Measurements from ENCODE around the gene ADCY4. TPM values are rescaled to one million over a fixed set of nuclear protein-coding genes. Genes with fewer than 3 reads are reported as not detected.

ADCY4 gene
- total and polyA plus RNA-seq, 10 of the 15 experiments (the other 5 are each of a cell fraction or from before 2014, with no cell fraction given) = 0.05 to 0.87 (median 0.21) TPM; not detected in 1

DNA sequence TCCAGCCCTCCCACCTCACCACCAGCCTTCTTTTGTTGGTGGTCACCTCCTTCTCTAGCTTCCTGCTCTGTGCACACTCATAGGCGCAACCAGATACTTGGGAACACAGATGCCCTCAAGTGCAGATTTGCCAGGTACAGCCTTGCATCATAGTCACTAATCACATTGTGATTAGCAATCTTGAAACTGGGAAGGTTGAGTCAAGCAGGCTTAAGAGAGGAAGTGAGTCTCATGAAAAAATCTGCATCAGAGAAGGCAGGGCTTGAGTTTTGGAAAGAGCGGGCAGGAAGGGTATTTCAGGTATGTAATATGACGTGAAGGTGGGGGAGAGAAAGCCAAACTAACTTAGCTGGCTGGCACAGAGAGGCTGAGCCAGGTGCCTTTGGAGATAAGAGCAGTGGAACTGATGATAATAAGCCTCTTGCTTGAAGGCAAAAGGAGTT is 60.7 kb downstream of the ADCY4 start:
- DNase-seq (ENCODE audit: low read depth, low spot score) (peak; percentile 93), FAIRE-seq (peak; percentile 69), ATAC-seq (peak; percentile 58)
- peak overlapping the region; percentile 64 for H3K27ac ChIP-seq (ENCODE audit: control insufficient read depth, insufficient read depth)
- in situ Hi-C loops (cut with MboI) (no loop called here), intact Hi-C loops (cut with micrococcal nuclease; ENCODE audit: unreplicated experiment) (loop anchor here (1.0 kb wide), 1 partner anchor 31 kb away; no protein-coding TSS in a partner anchor)
- 0% methylated on average over 3 of the region's 3 CpGs for WGBS (ENCODE audit: insufficient coverage, insufficient replicate concordance, low lambda C conversion rate, missing lambda C conversion rate)
- peaks cover 49% of the 10 kb centered on the region for H3K4me1 ChIP-seq (ENCODE audit: control insufficient read depth, insufficient read depth, low read length)
- ChIA-PET SMC1A (ENCODE audit: uncharacterized antibody, unreplicated experiment) (interaction anchor here (0.7 to 11.8 kb wide), 11 partner anchors 11 to 193 kb away, joined by 3 to 141 read pairs (median 3); partner anchors contain the start of genes DCAF11, DHRS1, NOP9 and TINF2), CTCF (interaction anchor here (1.1 to 17.1 kb wide), 8 partner anchors 8 to 157 kb away, joined by 3 to 269 read pairs (median 8); partner anchors contain the start of genes CIDEB, DHRS1, IRF9 and NOP9), POLR2A (interaction anchor here (0.7 to 10.9 kb wide), 13 partner anchors 9 to 1508 kb away, joined by 3 to 171 read pairs (median 5); partner anchors contain the start of genes DHRS1, NOP9 and TINF2), RAD21 (ENCODE audit: unreplicated experiment) (interaction anchor here (1.1 to 5.6 kb wide), 8 partner anchors 11 to 159 kb away, joined by 3 to 59 read pairs (median 6); partner anchors contain the start of genes CIDEB, DCAF11, MDP1 and NRL)
- no peaks in the 10 kb centered on the region for H4K20me1 ChIP-seq (ENCODE audit: control insufficient read depth, insufficient read depth)
- H3K4me3 ChIP-seq = peak overlapping the region; percentile 35; the same call in 1 of the 2 replicates
- H3K27me3 ChIP-seq (replicated peaks in 1 of 2; ENCODE audit: control insufficient read depth in 2 of 2, insufficient read depth in 2 of 2, low read length in 1 of 2) = no peaks in the 10 kb centered on the region
- BruUV-seq (replicated peaks) = no TSS peak
- H3K36me3 ChIP-seq (ENCODE audit: control insufficient read depth in 2 of 2, insufficient read depth in 2 of 2, low read length in 1 of 2) = peaks cover 0 to 7% of the 10 kb centered on the region in 2 experiments; a peak in 1 of 4 replicates
- H3K9me3 ChIP-seq (replicated peaks; ENCODE audit: control insufficient read depth, insufficient read depth, low read length) = no peaks in the 10 kb centered on the region; the same call in 2 of the 3 replicates
- peaks cover 14% of the 10 kb centered on the region for H3K79me2 ChIP-seq (ENCODE audit: control insufficient read depth, insufficient read depth, low read length)
- peak overlapping the region; percentile 31; the same call in 1 of the 2 replicates for H3K9ac ChIP-seq (ENCODE audit: control insufficient read depth, insufficient read depth, low read length)
- peak overlapping the region; percentile 78 for H2AFZ ChIP-seq (ENCODE audit: control insufficient read depth, low read depth, low read length)
- peak overlapping the region; percentile 64 for H3K4me2 ChIP-seq (ENCODE audit: control insufficient read depth, insufficient read depth)
- peak in 1 of 2 experiments; percentile 88; a peak in 2 of 4 replicates for TF ChIP-seq ETV6 (conservative IDR thresholded peaks at IDR 0.05 in 1 of 2, IDR thresholded peaks at IDR 0.05 in 1 of 2; ENCODE audit: borderline replicate concordance in 1 of 2, low read depth in 1 of 2)
- no peak for TF ChIP-seq LARP7 (IDR thresholded peaks at IDR 0.05)
- TF ChIP-seq SPI1 (IDR thresholded peaks at IDR 0.05; ENCODE audit: borderline replicate concordance, insufficient read depth, low read depth, low read length) = peak; percentile 99
- TF ChIP-seq ZSCAN29 (IDR thresholded peaks at IDR 0.05) = no peak
- no peak for TF ChIP-seq STAT3 (IDR thresholded peaks at IDR 0.05; ENCODE audit: low read depth, low read length)
- TF ChIP-seq, protein P1, sequence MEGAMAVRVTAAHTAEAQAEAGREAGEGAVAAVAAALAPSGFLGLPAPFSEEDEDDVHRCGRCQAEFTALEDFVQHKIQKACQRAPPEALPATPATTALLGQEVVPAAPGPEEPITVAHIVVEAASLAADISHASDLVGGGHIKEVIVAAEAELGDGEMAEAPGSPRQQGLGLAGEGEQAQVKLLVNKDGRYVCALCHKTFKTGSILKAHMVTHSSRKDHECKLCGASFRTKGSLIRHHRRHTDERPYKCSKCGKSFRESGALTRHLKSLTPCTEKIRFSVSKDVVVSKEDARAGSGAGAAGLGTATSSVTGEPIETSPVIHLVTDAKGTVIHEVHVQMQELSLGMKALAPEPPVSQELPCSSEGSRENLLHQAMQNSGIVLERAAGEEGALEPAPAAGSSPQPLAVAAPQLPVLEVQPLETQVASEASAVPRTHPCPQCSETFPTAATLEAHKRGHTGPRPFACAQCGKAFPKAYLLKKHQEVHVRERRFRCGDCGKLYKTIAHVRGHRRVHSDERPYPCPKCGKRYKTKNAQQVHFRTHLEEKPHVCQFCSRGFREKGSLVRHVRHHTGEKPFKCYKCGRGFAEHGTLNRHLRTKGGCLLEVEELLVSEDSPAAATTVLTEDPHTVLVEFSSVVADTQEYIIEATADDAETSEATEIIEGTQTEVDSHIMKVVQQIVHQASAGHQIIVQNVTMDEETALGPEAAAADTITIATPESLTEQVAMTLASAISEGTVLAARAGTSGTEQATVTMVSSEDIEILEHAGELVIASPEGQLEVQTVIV (IDR thresholded peaks at IDR 0.05; ENCODE audit: borderline replicate concordance, partially characterized antibody) = no peak
- TF ChIP-seq, protein P2, sequence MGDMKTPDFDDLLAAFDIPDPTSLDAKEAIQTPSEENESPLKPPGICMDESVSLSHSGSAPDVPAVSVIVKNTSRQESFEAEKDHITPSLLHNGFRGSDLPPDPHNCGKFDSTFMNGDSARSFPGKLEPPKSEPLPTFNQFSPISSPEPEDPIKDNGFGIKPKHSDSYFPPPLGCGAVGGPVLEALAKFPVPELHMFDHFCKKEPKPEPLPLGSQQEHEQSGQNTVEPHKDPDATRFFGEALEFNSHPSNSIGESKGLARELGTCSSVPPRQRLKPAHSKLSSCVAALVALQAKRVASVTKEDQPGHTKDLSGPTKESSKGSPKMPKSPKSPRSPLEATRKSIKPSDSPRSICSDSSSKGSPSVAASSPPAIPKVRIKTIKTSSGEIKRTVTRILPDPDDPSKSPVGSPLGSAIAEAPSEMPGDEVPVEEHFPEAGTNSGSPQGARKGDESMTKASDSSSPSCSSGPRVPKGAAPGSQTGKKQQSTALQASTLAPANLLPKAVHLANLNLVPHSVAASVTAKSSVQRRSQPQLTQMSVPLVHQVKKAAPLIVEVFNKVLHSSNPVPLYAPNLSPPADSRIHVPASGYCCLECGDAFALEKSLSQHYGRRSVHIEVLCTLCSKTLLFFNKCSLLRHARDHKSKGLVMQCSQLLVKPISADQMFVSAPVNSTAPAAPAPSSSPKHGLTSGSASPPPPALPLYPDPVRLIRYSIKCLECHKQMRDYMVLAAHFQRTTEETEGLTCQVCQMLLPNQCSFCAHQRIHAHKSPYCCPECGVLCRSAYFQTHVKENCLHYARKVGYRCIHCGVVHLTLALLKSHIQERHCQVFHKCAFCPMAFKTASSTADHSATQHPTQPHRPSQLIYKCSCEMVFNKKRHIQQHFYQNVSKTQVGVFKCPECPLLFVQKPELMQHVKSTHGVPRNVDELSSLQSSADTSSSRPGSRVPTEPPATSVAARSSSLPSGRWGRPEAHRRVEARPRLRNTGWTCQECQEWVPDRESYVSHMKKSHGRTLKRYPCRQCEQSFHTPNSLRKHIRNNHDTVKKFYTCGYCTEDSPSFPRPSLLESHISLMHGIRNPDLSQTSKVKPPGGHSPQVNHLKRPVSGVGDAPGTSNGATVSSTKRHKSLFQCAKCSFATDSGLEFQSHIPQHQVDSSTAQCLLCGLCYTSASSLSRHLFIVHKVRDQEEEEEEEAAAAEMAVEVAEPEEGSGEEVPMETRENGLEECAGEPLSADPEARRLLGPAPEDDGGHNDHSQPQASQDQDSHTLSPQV (IDR thresholded peaks at IDR 0.05) = no peak
- TF ChIP-seq MXI1 (IDR thresholded peaks at IDR 0.05; ENCODE audit: low read depth, low read length) = no peak
- TF ChIP-seq FOXK2 (IDR thresholded peaks at IDR 0.05) = no peak
- no peak for TF ChIP-seq TCF3 (IDR thresholded peaks at IDR 0.05; ENCODE audit: borderline replicate concordance, insufficient read depth, low read depth, low read length)
- TF ChIP-seq JUND (IDR thresholded peaks at IDR 0.05; ENCODE audit: low read depth, low read length) = peak; percentile 78; the same call in 1 of the 2 replicates
- TF ChIP-seq RAD51 (IDR thresholded peaks at IDR 0.05) = no peak
- peak; percentile 52 to 56; a peak in 2 of 4 replicates for TF ChIP-seq BHLHE40 (IDR thresholded peaks at IDR 0.05; ENCODE audit: borderline replicate concordance in 1 of 2, low read depth in 2 of 2, low read length in 1 of 2)
- TF ChIP-seq ESRRA (IDR thresholded peaks at IDR 0.05; ENCODE audit: low read length) = no peak
- peak; percentile 33 for TF ChIP-seq SMAD1 (IDR thresholded peaks at IDR 0.05; ENCODE audit: low read depth, partially characterized antibody)
- no peak for TF ChIP-seq POLR2AphosphoS2 (IDR thresholded peaks at IDR 0.05; ENCODE audit: low read depth, low read length)
